T-helper 22 cell (primary cell): ENCODE data around the gene SEZ6L.

ENCODE experiments used
- DNase-seq: peaks from one replicate; pipeline ENCODE4 v3.0.0-alpha.2; 2020; ENCODE audit warnings: low read depth

The SEZ6L gene

DNA sequence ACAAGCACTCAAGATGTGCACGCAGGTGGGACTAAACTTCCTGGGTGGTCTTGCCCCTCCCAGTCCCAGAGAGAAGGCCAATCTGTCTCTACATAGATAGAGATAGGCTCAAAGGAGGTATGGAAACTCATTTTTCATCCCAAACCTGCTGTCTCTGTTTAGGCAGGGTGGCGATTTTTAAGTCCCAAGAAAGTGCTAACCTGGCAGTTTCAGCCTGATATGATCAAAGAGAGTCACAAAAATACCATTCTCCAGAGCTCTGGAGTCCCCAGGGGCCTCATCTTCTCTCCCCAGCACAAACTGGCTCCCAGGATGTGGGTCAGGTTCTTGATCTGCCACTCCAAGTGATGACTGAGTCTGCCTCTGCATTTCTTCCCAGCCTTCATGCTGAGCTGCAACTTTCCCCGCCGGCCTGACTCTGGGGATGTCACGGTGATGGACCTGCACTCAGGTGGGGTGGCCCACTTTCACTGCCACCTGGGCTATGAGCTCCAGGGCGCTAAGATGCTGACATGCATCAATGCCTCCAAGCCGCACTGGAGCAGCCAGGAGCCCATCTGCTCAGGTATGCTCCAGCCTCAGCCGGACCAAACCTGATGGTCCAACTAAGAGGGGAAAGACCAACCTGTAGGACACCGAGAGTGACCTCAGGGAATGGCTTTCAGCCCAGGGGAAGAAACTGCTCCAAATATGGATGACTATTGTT lies 129.5 kb downstream of the SEZ6L start:
- DNase-seq = no peak

DNA sequence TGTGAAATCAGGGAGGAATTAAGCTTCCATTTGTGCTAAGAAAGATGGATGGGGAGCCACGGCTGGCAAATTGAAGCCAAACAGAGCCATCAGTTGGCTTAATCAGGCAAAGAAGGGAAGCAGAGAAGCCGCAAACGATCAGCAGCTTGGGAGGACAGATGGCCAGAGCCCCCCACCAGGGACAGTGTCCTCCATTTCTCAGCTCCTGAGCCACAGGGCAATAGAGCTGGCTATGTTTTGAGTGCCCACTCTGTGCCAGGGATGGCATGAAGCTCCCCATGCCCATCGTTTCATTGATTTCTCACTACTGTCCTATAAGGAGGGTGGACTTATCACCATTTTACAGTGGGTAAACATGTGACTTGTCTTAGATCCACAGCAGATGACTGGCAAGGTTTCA lies 133.5 kb downstream of the SEZ6L start:
- no peak for DNase-seq

DNA sequence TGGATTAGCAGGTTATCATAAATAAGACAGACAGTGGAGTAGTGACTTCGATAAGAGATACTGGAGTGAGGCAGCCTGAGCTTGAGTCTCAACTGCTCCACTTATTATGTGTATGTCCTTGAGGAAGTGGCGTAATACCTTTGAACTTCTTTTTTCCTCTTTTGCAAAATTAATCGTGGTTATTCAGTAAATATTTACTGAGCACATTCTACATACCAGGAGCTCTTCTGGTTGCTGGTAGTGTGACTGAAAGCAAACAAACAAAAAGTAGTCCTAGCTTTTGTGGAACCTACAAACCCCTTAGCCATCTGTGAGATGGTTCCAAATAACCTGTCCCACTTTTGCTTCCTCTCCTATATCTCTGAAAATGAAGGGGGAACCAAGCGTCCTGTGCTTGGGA lies 134.2 kb downstream of the SEZ6L start:
- DNase-seq = no peak

DNA sequence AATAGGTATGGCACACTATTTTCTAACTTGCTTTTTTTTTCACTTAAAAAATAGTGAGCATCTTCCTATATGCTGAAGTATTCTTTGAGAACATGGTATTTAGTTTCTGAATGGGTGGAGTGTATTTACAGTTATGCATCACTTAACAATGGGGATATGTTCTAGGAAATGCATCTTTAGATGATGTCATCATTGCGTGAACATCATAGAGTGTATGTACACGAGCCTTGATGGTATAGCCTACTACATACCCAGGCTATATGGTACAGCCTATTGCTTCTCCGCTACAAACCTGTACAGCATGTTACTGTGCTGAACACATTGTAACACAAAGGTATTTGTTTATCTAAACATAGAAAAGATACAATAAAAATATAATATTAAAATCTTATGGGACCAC lies 135.5 kb downstream of the SEZ6L start:
- no peak for DNase-seq

DNA sequence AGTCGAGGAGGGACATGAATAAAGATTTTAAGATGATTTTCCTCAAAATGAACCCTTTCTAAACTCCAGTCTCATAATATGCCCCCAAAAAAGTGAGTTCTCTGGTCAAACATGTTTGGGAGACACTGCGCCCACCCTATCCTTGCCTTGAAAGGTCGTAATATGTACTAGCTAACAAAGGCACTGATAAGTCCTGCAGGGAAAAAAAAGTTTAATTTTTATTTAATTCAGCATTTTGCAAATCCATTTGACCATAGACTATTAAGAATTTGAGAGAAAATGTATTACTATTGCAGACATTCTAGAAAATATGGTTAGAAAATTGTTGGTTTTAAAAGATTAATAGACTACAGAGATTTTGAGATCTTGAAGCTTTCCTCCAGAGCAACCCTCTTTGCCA lies 139.2 kb downstream of the SEZ6L start:
- no peak for DNase-seq

DNA sequence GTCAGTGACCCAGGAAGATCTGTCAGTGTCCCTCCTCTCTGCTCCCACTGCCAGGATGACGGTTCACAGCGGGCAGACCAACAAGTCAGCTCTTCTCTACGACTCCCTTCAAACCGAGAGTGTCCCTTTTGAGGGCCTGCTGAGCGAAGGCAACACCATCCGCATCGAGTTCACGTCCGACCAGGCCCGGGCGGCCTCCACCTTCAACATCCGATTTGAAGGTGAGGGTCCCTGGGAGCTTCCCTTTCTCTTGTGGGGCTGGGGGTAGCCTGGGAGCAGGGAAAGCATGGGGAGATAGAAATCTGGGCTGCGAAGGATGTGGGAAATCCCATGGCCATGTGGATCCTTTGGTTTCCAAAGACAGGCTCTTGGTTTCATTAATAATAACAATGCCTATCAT lies 141.4 kb downstream of the SEZ6L start:
- DNase-seq = no peak

DNA sequence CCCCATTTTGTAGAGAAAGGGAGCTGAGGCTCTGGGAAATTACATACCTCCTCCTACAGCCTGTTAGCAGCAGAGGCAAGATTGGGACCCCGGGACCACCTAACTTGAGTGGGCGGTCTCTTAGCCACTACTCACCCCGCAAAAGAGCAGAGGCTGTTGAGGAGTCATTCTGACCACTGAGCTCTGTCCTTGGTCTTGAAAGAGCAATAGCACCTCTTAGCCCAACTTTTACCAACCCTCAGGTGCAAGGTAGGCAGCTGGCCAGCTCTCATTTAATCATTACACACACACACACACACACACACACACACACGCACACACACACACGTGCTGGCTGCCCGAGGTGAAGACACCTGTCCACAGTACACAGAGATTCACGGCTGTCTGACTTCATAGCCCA lies 144.0 kb downstream of the SEZ6L start:
- DNase-seq = no peak

DNA sequence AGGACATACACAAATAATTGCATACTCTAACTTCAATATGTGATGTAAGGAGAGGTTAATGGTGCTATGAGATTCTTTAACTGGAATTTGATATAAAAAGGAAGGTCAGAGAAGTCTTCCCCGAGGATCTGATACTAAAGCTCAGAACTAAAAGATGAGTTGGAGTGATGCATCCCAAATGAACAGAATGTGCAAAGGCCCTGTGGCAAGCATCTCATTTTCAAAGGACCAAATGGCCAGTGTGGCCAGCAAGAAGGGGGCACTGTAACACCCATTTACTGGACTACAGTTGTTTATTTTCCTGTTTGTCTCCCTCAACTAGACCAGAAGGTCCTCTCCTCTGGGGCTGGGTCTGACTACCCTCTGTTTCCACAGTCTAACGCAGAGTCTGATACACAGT lies 144.9 kb downstream of the SEZ6L start:
- DNase-seq = no peak

DNA sequence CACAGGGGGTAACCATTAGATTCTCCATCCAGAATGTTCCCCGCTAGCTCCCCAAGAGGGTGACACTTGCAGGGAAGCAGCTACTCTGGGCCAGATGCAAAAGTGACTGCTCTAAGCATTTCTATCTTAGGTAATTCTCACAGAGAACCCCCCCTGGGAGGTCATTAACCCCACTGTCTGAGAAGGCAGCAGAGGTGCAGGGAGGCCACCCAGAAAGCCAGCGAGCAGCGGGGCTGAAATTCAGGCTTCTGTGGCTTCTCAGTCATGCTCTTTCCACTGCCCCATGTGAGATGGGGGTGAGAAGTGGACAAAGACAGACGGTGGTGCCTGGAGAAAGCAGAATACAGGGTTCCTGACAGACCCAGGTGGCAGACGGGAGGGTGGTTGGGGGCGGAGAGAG lies 145.4 kb downstream of the SEZ6L start:
- no peak for DNase-seq

DNA sequence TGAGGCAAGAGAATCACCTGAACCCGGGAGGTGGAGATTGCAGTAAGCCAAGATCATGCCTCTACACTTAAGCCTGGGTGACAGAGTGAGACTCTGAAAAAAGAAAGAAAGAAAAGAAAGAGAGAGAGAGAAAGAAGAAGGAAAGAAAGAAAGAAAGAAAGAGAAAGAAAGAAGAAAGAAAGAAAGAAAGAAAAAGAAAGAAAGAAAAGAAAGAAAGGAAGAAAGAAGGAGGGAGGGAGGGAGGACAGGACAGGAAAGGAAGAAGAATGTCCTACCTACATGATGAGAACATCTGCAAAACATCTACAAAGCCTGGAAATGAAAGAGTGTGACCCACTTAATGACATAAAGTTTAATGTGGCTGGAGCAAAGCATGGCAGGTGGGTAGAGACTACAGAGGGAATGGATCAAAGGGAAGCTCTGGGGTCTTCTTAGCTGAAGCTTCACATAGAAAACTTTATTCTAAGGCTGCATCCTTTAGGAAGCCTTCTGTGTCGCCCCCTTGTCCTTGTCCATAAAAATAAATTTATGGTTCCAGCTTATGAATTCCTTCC lies 147.5 kb downstream of the SEZ6L start:
- no peak for DNase-seq

DNA sequence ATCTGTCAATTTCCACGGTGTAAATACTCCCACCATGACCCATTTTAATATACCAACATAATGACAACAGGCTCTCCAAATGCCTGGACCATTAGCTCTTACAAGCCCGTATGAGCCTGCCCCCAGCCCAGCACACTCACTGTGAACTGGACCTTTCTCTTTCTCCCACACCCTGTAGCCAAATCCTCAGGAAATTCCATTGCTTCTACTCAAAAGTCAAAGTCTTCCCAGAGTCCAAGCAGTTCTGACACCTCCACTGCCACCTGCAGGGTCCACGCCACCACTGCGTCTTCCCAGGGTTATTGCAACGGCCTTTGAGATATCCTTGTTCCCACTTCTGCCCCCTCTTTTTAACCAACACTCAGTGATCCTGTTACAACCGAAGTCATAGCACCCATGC lies 149.7 kb downstream of the SEZ6L start:
- DNase-seq = no peak

DNA sequence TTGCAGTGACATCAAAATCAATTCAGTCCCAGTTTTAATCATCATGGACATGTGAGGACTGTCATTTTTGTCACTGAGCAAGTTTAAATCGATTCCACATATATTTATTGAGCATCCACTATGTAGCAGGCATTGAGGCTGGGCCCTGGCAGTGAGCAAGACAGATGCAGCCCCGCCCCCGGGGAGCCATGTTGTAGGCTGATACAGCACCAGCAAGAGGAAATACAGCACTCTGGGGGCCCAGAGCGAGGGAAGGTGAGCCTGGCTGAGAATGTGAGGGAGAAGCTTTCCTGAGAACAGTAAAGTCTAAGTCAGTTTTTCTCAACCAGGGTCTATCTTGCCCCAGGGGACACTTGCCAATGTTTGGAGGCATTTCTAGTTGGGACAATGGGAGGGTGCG lies 151.2 kb downstream of the SEZ6L start:
- DNase-seq = no peak

DNA sequence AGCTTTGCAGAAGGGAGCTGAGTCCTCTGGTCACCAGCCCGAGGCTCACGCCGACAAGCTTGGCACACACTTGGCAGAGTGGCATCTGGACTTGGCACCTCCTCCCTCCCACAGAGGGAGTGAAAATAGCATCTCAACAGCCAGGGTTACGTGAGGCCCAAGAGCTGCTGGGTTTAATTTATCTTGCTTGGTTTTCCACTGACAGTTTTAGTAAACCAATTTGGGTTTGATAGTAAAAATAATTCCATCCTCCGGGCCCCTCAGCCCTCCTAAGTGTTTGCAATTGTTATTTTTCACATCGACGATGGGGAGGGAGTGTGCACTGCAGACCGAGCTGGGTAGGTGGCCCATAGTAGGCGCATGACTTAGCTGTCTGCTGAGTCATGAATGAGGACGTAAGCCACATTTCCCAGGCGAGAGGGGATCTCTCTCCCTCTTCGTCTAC lies 152.2 kb downstream of the SEZ6L start:
- DNase-seq = no peak

DNA sequence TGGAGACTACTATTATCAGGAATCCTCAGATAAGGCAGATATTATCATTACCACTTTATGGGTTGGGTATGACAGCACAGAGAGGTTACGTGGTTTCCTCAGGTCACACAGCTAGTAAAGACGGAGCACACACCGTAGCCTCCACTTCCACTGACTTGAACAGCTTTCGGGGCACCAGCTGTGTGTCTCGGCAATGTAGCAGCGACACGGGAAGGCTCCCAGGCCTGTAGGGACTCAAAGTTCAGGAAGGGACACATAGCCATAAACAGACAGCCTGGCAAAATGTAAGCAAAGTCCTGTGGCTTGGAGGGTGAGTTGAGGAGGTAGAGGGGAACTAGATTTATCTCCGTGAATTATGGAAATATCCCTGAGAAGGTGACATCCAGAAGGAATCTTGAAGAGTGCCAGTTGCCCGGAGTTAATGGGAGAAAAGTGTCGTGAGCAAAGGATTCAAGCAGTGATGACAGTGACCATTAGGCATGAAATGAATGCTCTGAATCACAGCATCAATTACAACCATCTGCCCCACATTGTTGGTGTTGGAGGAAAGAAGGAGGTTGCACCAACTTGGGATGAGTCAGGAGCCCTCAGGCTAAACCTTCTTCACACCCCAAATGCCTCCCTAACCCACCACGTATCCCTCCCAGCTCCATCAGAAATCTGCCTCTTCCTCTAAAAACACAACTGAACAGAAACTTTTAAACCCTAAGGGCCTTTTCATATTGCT lies 153.1 kb downstream of the SEZ6L start:
- no peak for DNase-seq

DNA sequence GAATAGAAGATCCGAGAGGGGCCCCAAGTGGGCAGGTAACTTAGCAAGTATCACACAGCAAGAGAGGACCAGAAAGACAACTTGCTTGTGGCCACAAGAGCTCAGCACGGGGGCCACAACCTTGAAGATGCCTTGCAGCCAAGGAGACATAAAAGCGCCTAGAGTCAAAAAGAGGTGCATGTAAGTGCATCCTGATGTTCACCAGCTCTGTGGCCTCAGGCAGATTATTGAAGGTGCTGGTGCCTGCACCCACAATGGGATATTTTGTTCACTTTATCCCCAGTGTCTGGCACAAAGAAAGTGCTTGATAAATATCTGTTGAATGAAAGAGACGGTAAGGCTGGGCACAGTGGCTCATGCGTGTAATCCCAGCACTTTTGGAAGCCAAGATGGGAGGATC lies 153.8 kb downstream of the SEZ6L start:
- DNase-seq = no peak

DNA sequence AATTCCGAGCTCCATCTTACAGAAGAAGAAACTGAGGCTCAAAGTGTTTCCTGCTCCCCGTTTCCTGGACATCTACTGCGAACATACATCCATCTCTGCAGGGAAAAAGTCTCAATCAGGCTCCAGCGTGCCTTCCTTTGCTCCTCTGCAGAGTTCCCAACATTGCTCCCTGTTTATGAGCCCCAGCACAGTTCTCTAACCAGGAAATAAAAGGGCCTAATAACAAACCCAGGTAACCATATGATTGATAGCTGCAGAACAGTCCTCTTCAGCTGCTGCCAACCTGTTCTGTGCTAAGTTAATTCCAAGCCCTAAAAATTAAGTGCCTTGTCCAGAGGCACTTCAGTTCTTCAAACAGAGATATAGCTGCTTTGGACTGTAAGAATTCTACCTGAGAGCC lies 154.9 kb downstream of the SEZ6L start:
- no peak for DNase-seq

DNA sequence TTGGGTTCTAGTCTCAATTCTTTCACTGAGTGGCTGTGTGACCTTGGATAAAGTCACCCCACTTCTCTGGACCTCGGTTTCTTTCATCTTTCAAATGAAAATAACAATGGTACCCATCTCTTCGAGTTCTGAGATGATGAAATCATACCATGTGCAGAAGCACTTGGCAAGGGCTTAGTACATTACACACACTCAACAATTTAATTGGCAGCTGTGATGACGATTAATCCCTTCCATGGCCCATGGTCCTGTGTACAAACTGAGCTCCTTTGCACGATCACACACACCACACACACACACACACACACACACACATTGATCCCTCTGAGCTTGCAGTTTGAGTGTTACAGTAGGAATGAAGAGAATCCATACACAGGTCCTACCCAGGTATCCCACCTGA lies 156.4 kb downstream of the SEZ6L start:
- no peak for DNase-seq

DNA sequence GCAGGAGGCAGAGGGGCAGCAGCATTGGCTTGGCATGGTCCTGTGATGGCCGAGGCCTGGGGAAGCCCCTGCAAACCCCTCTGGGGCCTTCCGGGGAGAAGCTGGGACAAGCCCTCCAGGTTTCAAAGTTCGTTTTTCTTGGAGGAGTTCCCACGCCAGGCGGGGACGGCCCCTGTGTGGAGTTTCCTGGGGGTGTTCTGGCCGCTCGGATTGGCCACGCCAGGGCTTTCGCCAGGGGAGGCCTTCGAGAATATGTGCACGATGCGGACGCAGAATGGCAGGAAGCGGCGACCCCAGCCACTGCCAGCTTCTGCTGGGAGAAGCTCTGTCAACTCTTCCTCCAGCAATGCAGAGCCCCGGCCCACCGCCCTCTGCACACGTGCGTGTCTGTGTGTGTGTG lies 157.5 kb downstream of the SEZ6L start:
- no peak for DNase-seq

DNA sequence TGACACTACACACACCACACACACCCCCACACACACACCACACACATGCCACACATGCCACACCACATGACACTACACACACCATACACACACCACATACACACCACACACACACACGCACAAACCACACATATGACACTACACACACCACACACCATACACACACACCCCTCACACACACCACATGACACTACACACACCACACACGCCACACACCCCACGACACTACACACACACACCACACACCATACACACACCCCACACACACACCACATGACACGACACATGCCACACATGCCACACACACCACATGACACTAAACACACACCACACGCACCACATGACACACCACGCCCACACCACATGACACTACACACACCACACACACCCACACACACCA lies 158.0 kb downstream of the SEZ6L start:
- no peak for DNase-seq

DNA sequence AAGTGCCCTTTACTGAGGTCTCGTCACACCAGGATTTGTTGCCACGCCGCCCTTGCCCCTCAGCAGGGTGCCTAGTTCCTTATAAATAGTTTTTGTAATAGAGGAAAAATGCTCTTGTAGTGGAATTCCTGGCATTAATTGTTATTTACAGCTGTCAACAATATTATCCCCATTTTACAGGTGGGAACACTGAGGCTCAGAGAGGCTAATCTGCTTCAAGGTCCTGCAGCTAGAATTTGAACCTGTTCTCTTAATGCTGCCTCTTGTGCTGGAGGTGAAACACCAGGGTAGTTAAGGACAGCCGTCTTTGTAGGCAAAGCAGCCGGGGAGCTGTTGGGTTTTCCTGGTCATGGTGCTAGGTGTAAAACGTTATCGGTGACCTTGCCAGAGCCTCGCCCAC lies 159.0 kb downstream of the SEZ6L start:
- no peak for DNase-seq

DNA sequence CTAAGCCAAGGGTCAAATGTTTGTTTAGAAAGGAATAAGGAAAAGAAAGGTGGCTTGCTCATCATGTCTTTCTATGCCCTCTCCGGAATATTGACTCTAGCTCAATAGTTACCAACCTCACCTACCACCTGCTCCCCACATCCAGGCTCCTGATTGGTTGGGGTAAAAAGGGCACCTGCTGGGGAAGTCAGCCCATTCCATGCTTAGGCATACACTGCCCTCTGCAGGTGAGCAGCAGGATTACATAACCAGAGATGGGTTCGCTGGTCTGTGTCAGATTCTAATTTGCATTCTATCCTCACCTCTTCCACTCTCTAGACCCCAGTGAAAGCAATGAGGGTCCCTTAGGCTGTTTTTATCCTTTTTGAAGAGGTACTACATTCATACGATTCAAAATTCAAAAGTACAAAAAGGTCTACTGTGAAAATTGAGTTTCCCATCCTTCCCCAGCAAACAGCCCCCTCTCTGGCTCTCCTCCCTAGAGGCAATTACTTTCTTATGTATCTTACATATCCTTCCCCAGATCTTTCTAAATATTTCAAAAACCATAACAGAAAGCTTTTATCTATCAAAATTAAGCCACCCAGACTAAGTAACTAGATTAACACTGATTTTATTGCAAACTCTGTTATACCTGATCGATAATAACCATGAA lies 161.8 kb downstream of the SEZ6L start:
- no peak for DNase-seq

DNA sequence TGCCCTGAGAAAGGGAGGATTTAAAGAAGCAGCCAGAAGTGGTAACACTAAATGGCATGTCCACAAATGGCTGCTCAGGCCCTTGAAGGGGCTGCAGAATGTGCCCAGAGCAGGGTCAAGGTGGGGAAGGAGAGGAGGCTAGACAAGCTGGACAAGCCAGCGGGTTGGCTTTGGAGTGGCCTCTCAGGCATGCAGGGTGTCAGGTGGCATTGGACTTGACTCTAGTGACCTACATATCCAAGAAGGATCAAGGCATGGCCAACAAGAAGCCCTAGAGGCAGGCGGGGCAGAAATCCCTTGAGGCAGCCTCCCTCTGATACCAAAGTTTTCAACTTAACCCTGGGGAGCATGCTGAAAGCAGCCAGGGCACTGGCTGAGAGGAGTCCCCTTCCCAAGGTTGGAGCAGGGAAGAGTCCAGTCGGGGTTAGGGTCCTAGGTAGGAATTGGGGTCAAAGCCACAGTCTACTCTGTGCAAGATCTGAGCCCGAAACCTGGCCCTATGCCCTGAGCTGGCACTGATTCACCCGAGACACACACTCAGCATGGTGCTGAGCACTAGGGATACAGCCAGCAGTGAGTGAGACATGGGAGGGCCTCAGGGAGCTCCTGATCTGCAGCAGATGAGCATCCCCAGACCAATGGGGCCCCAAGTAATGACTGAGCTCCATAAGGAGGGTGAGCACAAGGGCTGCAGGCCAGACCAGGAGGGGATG lies 164.0 kb downstream of the SEZ6L start:
- DNase-seq = no peak

DNA sequence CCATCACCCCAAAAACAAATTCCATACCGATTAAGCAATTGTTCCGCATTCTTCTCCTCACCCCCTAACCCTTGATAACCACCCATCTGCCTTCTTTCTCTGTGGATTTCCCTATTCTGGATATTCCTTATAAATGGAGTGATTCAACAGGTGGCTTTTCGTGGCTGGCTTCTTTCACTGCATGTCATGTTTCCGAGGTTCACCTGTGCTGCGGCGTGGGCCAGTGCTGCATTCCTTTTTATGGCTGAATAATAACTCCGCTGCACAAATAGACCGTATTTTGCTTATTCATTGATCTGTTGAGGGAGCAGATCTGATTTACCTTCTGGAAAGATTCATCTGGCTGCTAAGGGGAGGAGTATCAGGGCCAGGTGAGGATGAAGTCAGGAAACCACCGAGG lies 165.0 kb downstream of the SEZ6L start:
- no peak for DNase-seq
